Endothelial cell of umbilical vein (primary cell): ENCODE measurements around the gene TTLL11.

Experiments
- CTCF ChIP-seq, 2 donors: IDR thresholded peaks; 1 replicate in 1 of 2; 2 replicates in 1 of 2; pipeline ENCODE4 v1.5.1; 2011; ENCODE audit warnings: low read length in 2 of 2, mild to moderate bottlenecking in 2 of 2, moderate library complexity in 2 of 2, control low read depth in 1 of 2, inconsistent platforms in 1 of 2, low read depth in 1 of 2; ENCODE audit not compliant: insufficient read depth in 1 of 2; ENCODE audit errors: extremely low read depth in 1 of 2
- EZH2 ChIP-seq: IDR thresholded peaks from 2 replicates; pipeline ENCODE4 v1.6.1; 2012; ENCODE audit warnings: borderline replicate concordance, low read depth, mild to moderate bottlenecking, moderate library complexity, low read length, inconsistent platforms; ENCODE audit not compliant: severe bottlenecking
- JUN ChIP-seq: IDR thresholded peaks from 2 replicates; pipeline ENCODE4 v1.6.1; 2011; ENCODE audit warnings: borderline replicate concordance, low read depth; ENCODE audit not compliant: insufficient read length, insufficient read depth

- TF ChIP-seq CTCF (IDR thresholded peaks at IDR 0.05; ENCODE audit: extremely low read depth in 1 of 2, insufficient read depth in 1 of 2, low read depth in 1 of 2, low read length in 2 of 2): no peak
- no peak for TF ChIP-seq JUN
- TF ChIP-seq EZH2: no peak
Measured at GRCh38 chr9:121815546-121816448, 277.3 kb downstream of the TTLL11 start.
